HepG2 (cell line): Measurements from ENCODE around the gene CDCA4. TPM values are rescaled to one million over a fixed set of nuclear protein-coding genes. Genes with fewer than 3 reads are reported as not detected.

ENCODE experiments used
- ATF5 ChIP-seq: sonication (generic); formaldehyde crosslinking; IDR thresholded peaks from 2 replicates; pipeline ENCODE4 v1.4.0; 2020; ENCODE audit warnings: mild to moderate bottlenecking, low read depth, missing genetic modification reagents
- BCL6 ChIP-seq: IDR thresholded peaks from 2 replicates; pipeline ENCODE4 v1.6.1; 2016; ENCODE audit warnings: missing genetic modification reagents, missing compliant biosample characterization
- FOXJ3 ChIP-seq: sonication (generic); formaldehyde crosslinking; IDR thresholded peaks from 2 replicates; pipeline ENCODE4 v1.4.0; 2020; ENCODE audit warnings: missing genetic modification reagents, mild to moderate bottlenecking, borderline replicate concordance
- FOXO4 ChIP-seq: sonication (generic); formaldehyde crosslinking; conservative IDR thresholded peaks from 2 replicates; pipeline ENCODE4 v1.8.1; 2023; ENCODE audit warnings: missing genetic modification reagents
- MYPOP ChIP-seq: sonication (generic); formaldehyde crosslinking; IDR thresholded peaks from 2 replicates; pipeline ENCODE4 v1.8.1; 2023; ENCODE audit warnings: mild to moderate bottlenecking, moderate library complexity, missing genetic modification reagents
- ONECUT2 ChIP-seq: sonication (generic); formaldehyde crosslinking; IDR thresholded peaks from 2 replicates; pipeline ENCODE4 v1.4.0; 2020; ENCODE audit warnings: missing genetic modification reagents
- RNF219 ChIP-seq: sonication (generic); formaldehyde crosslinking; IDR thresholded peaks from 2 replicates; pipeline ENCODE4 v1.5.0; 2020; ENCODE audit warnings: mild to moderate bottlenecking, missing genetic modification reagents
- RXRB ChIP-seq: IDR thresholded peaks from 2 replicates; pipeline ENCODE4 v1.6.1; 2016; ENCODE audit warnings: borderline replicate concordance, missing genetic modification reagents, missing compliant biosample characterization
- TAF1 ChIP-seq: sonication (generic); formaldehyde crosslinking; IDR thresholded peaks from 2 replicates; pipeline ENCODE4 v1.4.0; 2020; ENCODE audit warnings: missing genetic modification reagents
- TSC22D2 ChIP-seq: sonication (generic); formaldehyde crosslinking; IDR thresholded peaks from 2 replicates; pipeline ENCODE4 v1.5.1; 2020; ENCODE audit warnings: missing genetic modification reagents, mild to moderate bottlenecking, borderline replicate concordance
- ZGPAT ChIP-seq: IDR thresholded peaks from 2 replicates; pipeline ENCODE4 v1.6.1; 2016; ENCODE audit warnings: mild to moderate bottlenecking
- ZHX2 ChIP-seq, 2 experiments: sonication (generic) in 1 of 2; formaldehyde crosslinking in 1 of 2; IDR thresholded peaks; 2 replicates each; pipeline versions ENCODE4 v1.6.1 to v1.9.0; 2014 to 2022; ENCODE audit warnings: antibody characterized with exemption in 1 of 2, borderline replicate concordance in 1 of 2, inconsistent platforms in 1 of 2, low read depth in 1 of 2, missing genetic modification reagents in 1 of 2
- ZNF232 ChIP-seq: sonication (generic); formaldehyde crosslinking; IDR thresholded peaks from 2 replicates; pipeline ENCODE4 v1.4.0; 2020; ENCODE audit warnings: missing genetic modification reagents, borderline replicate concordance
- ZNF7 ChIP-seq: IDR thresholded peaks from 2 replicates; pipeline ENCODE4 v1.6.1; 2016; ENCODE audit warnings: missing biosample characterization, missing genetic modification reagents
- polyA plus RNA-seq, 8 experiments: library from polyadenylated mRNA; depleted of rRNA in 3 of 8; stranded (reverse) in 7 of 8; unstranded in 1 of 8; fragments of >200 nt; fragmentation: Illumina TruSeq in 4 of 8; extraction: Trizol in 4 of 8; gene quantifications; 2 replicates each; pipeline versions ENCODE4 v1.2.1 to v1.2.3, GENCODE V29; 2011 to 2016; ENCODE audit warnings: low read depth in 4 of 8, missing spikeins in 1 of 8, mixed read lengths in 1 of 8; ENCODE audit not compliant: insufficient read depth in 1 of 8
- total RNA-seq, 5 experiments: library from RNA; depleted of rRNA; stranded (reverse); fragments of >200 nt; fragmentation: Illumina TruSeq; extraction: Trizol; gene quantifications; 2 replicates each; pipeline ENCODE4 v1.2.3, GENCODE V29; 2016; ENCODE audit warnings: low read depth in 1 of 5

Gene CDCA4
- total and polyA plus RNA-seq, 2 of the 13 experiments (the other 11 are each of a cell fraction or from before 2014, with no cell fraction given), result 19.7 to 43.1 TPM

GRCh38 chr14:105020815-105021655 is at the start of gene CDCA4 (continued):
- TF ChIP-seq ATF5 (CRISPR knock-in tag) (peak; percentile 58; the same call in 1 of the 2 replicates), ZNF232 (CRISPR knock-in tag) (0 out of 2 replicates have a peak, but pooled peaks have one; percentile 79), FOXJ3 (CRISPR knock-in tag) (no peak), ONECUT2 (CRISPR knock-in tag) (0 out of 2 replicates have a peak, but pooled peaks have one; percentile 41), RNF219 (CRISPR knock-in tag) (no peak), MYPOP (CRISPR knock-in tag) (peak; percentile 75; the same call in 1 of the 2 replicates), TSC22D2 (CRISPR knock-in tag) (no peak), TAF1 (CRISPR knock-in tag) (peak; percentile 71), ZHX2 (IDR thresholded peaks at IDR 0.05; ENCODE audit: low read depth) (no peak), ZHX2 (CRISPR knock-in tag; IDR thresholded peaks at IDR 0.05; ENCODE audit: borderline replicate concordance) (peak; percentile 43; the same call in 1 of the 2 replicates), RXRB (no peak), ZGPAT (CRISPR knock-in tag) (peak; percentile 77; the same call in 1 of the 2 replicates), ZNF7 (CRISPR knock-in tag) (no peak), BCL6 (CRISPR knock-in tag) (peak; percentile 28; the same call in 1 of the 2 replicates), FOXO4 (no peak)
